Airway epithelial cell (primary cell): ENCODE data around the gene DHRS4. TPM values are rescaled to one million over a fixed set of nuclear protein-coding genes. Genes with fewer than 3 reads are reported as not detected.

Experiments used
- total RNA-seq: library from RNA; depleted of rRNA; stranded (reverse); fragments of >200 nt; gene quantifications from 2 replicates; pipeline ENCODE4 v1.2.3, GENCODE V29; 2015

The DHRS4 gene
- 42.4 and 56.8 TPM in 2 replicates for total RNA-seq

GRCh38 chr14:23953464-23954278 lies at the start of gene DHRS4:
Gene DHRS4 (plus strand): TSS chr14:23953770. CDS start chr14:23953789, 19 bp downstream.

GRCh38 chr14:23988607-23989363 lies 35.2 kb downstream of the DHRS4 start, which contains the start of gene DHRS4L2:
Gene DHRS4L2 (plus strand): TSS chr14:23988929. CDS start chr14:23988948, 19 bp downstream.

Other genes starting within 250 kb of the DHRS4 start
- gene DHRS4L2, start 35.2 kb downstream of the DHRS4 start, total RNA-seq, result 10.0 and 14.7 TPM in 2 replicates
- gene CARMIL3, start 98.2 kb downstream of the DHRS4 start, total RNA-seq, result 0.07 TPM in 1 of 2 replicates, not detected in the other
- gene CPNE6, start 117.8 kb downstream of the DHRS4 start, total RNA-seq, result not detected in 2 replicates
- 15.0 and 15.2 TPM in 2 replicates for gene PCK2, start 140.5 kb downstream of the DHRS4 start, total RNA-seq
- gene DCAF11, start 161.0 kb downstream of the DHRS4 start, total RNA-seq, result 37.3 and 48.1 TPM in 2 replicates
- gene NRL, start 161.2 kb downstream of the DHRS4 start, total RNA-seq, result 0.23 and 1.5 TPM in 2 replicates
- gene FITM1, start 176.9 kb downstream of the DHRS4 start, total RNA-seq, result not detected in 2 replicates
- gene PSME1, start 182.4 kb downstream of the DHRS4 start, total RNA-seq, result 143 and 167 TPM in 2 replicates
- 19.5 and 25.0 TPM in 2 replicates for gene EMC9, start 187.8 kb downstream of the DHRS4 start, total RNA-seq
- gene PSME2, start 192.8 kb downstream of the DHRS4 start, total RNA-seq, result 54.1 and 80.0 TPM in 2 replicates
- 37.5 and 96.2 TPM in 2 replicates for gene RNF31, start 193.7 kb downstream of the DHRS4 start, total RNA-seq
- gene IRF9, start 207.5 kb downstream of the DHRS4 start, total RNA-seq, result 10.6 and 14.6 TPM in 2 replicates
- gene REC8, start 218.3 kb downstream of the DHRS4 start, total RNA-seq, result 20.7 and 24.2 TPM in 2 replicates
- 69.6 and 70.8 TPM in 2 replicates for gene IPO4, start 235.0 kb downstream of the DHRS4 start, total RNA-seq
- 46.4 and 51.1 TPM in 2 replicates for gene TM9SF1, start 241.7 kb downstream of the DHRS4 start, total RNA-seq